GM18508 (cell line): ENCODE results near the gene ASCL3.
"Not testable (repeated sequence)": the region's sequence is repeated elsewhere in the genome, so short reads cannot be mapped to it uniquely, and the experiment has no call there.

Experiments
- ATAC-seq: cut with Tn5 transposase; IDR thresholded peaks from one replicate; pipeline ENCODE4 v1.9.1; 2021; ENCODE audit warnings: moderate number of reproducible peaks; ENCODE audit not compliant: insufficient read depth, unreplicated experiment

ASCL3 gene

DNA sequence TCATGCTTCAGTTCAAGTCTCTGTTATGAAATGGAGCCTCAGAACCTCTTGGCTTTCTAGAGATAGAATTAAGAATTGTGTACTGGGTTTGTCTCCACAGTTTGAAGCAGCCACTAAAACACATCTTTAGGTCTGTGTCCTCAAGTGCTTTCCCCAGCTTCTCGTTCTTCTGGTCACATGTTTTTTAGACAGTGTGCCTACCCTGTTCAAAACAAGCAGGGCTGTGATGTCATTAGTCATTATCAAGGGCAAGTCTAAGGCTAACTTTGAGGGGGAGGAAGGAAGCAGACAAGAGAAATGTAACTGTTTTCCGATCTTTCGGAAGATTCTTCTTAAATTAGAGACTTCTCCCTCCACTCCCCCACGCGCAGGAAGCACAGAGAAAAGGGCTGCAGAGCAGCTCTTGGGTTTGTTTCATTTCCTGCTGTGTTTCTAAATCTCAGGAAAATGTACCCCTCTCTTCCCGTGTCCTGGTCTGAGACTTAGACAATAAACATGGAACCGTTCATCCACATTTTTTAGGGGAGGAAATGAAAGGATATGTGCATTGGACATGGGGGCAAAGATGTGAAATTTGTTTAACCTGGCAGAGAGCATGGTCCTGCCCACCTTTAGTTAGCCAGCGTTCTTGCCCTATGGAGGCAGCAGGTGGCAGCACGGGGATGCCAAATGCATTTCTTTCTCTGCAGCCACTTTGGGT lies 28.7 kb downstream of the ASCL3 start:
- ATAC-seq: no peak

DNA sequence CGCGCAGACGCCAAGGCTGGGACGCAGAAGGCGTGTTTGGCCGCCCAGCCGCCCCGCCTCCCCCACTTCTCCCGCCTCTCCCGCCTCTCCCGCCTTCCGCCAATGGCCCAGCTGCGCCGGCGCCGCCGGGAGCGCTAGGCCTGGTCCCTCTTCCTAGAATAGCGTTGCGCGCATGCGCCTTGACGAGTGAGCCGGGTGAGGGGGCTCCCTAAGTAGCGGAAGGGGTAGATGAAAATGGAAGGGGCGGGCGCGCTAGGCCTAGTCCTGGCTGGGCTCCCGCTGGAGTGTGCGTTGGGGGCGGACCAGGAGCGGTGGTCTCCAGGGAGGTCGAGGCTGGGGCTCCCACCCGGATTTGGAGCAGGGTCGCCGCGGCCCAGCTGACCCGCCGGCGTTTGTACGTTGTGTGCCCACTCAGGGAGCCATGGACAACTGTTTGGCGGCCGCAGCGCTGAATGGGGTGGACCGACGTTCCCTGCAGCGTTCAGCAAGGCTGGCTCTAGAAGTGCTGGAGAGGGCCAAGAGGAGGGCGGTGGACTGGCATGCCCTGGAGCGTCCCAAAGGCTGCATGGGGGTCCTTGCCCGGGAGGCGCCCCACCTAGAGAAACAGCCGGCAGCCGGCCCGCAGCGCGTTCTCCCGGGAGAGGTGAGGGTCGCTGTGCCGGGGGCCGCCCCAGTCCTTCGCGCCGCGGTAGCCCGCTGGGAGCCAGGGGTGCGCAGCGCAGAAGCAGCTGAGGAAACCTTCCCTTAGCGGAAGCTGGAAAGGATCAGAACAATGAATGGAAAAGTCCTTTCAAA lies 31.6 kb downstream of the ASCL3 start, which contains the start of gene AKIP1:
AKIP1 (plus strand) TSS at position 161 of the 795 bp plus-strand sequence; CDS start at position 422, 261 bp downstream.
- ATAC-seq: no peak

DNA sequence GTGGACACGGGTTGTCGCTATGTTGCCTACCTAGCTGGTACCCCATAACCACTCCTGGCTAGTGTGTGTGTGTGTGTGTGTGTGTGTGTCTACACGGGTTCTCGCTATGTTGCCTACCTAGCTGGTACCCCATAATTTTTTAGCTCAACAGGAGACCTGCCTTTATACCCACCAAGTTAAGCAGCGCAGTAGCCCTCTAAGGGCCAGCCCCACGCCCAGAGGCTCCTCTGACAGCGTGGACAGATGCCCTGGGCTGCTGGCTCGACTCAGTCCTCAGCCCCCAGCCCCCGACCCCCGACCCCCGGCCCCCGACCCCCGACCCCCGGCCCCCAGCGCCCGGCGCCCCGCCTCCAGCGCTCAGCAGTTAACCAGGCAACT lies 32.2 kb downstream of the ASCL3 start:
- no peak for ATAC-seq

DNA sequence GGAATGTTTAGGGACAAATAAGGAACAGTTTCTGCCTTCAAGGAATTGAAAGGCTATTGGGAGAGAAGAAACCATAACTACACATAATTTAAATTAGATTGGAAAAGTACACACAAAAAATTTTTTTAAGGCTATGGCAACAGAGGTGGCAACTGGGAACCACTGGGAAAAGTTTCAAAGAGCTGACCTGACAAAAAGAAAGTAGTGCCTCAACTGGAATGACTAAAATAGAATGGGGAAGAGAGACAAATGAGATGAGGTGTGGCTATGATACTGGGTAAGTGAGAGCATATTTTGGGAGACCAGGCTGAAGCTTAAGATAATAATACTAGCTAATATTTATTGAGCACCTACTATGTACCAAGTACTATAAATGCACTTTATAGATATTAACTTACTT lies 34.7 kb downstream of the ASCL3 start:
- ATAC-seq: no peak

GRCh38 chr11:8907116-8907515 lies 35.7 kb downstream of the ASCL3 start:
- ATAC-seq: no peak

GRCh38 chr11:8905528-8906165 lies 37.2 kb downstream of the ASCL3 start:
- ATAC-seq: no peak

DNA sequence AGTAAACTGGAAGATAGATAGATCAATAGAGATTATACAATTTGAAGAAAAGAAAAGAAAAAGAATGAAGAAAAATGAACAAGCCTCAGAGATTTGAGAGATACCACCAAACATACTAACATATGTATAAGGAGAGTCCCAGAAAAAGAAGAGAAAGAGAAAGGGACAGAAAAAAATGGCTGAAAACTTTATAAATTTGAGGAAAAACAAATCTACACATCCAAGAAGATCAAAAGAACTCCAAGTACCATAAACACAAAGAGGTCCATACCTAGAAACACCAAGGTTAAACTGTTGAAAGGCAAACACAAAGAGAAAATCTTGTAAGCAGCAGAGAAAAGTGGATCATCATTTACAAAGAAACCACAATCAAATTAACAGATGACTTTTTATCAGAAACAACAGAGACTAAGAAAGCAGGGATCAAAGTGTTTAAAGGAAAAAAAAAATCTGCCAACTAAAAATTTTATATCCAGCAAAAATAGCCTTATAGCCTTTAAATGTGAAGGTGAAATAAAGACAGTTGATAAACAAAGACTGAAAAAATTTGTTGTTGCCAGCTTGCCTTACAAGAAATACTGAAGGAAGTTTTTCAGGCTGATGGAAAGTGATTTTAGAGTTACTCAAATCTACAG lies 43.6 kb downstream of the ASCL3 start:
- no peak for ATAC-seq

DNA sequence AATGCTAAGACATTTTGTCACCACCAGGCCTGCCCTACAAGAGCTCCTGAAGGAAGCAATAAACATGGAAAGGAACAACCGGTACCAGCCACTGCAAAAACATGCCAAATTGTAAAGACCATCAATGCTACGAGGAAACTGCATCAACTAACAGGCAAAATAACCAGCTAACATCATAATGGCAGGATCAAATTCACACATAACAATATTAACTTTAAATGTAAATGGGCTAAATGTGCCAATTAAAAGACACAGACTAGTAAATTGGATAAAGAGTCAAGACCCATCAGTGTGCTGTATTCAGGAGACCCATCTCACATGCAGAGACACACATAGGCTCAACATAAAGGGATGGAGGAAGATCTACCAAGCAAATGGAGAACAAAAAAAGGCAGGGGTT lies 51.6 kb downstream of the ASCL3 start:
- ATAC-seq: not testable (repeated sequence)
